NOMO-1 treated with DMSO at 0.1 percent for 48 hours (cell line): Measurements from ENCODE around the gene ADISSP.

Experiments
- DNase-seq: peaks from one replicate; lab custom pipeline; 2025; ENCODE audit not compliant: unreplicated experiment; lab: John Stamatoyannopoulos, UW

The ADISSP gene

GRCh38 chr20:3739054-3739925 is 28.3 kb downstream of the ADISSP start:
- no peak for DNase-seq

GRCh38 chr20:3738111-3739053 is 29.2 kb downstream of the ADISSP start:
- no peak for DNase-seq

GRCh38 chr20:3735768-3736167 is 31.8 kb downstream of the ADISSP start:
- no peak for DNase-seq

DNA sequence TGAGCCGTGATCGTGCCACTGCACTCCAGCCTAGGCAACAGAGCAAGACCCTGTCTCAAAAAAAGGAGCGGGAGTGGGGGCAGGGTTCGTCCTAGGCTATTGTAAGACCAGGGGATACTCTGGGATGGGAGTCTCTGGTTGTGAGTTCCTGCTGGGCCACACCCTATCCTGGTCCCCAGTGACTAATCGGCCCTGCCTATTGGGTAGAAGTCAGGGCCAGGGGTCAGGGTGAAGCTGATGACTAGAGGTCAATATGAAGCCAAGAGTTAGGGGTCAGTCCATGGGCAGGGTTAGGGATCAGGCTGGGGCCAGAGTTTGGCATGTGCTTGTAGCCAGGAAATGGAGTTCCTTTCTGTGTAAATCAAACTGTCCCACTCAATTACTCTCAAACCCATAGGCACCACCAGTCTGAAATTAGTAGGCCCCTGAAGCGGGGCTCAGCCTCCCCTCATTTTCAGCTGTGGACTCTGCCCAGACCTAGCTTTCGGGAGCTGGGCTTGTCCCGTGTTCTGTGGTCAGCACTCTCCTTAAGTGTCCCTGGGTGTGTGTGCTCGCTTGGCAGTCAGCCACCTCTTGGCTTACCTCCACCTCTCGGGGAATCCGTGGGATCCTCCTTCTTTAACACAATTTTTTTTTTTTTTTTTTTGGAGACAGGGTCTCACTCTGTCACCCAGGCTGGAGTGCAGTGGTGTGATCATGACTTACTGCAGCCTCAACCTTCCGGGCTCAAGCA is 33.3 kb downstream of the ADISSP start:
- DNase-seq = no peak

GRCh38 chr20:3733119-3733995 is 34.2 kb downstream of the ADISSP start:
- DNase-seq = no peak

- DNase-seq = no peak
These were observed 35.0 kb downstream of the ADISSP start, which contains the start of gene HSPA12B for GRCh38 chr20:3732327-3733118. Gene HSPA12B (plus strand): TSS chr20:3732685. CDS start chr20:3738675, 5,990 bp downstream.

DNA sequence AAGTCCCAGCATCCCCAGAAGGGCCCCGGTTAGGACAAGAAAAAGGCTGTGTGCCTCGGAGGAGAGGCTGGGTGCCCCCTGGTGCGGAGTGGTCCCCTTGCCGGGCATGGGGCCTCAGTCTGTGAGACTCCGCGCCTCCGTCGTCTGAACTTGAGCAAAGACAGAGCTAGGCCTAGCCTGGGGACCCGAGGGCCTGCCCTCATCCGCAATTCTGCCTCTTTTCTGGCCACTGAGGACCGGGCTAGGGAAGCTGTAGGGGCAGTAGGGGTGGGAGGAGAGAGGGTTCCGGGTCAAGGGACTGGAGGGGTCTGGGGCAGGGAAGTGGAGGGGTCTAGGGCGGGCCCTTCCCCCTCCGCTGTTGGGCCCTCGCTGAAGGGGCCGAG is 35.6 kb downstream of the ADISSP start:
- no peak for DNase-seq

DNA sequence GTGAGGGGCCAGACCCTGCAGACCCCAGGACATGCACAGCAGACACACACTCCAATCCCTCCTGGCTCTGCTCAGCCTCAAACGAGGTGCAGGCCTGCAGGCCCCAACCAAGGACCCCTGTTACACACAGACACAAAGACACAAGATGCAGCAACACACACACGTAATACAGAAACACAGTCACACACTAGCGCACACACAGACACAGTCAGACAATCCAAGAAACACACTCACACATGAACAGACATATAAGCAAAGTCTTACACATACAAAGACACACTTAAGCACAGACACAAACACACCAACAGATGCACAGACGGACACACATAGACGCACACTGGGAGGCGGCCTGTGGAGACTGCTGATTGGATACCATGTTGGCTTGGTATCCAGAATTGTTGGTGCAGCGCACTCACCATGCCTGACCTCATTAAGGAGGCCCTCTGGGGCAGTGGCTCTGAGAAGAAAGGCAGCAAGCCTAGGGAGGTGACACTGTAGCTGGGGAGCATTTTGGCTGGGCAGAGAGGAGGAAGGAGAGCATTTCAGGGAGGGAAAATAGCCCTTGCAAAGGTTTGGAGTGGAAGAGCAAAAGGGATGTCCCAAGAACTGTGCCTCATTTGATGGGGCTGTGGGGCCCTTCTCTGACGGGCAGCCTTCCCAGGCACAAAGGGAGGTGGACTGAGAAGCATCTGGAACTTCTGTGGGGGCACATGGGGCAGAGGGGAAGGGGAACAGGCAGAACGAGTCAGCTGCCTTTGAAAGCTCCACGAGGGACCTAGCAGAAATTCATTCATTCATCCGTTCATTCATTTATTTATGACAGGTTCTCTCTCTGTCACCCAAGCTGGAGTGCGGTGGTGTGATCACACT is 36.5 kb downstream of the ADISSP start:
- DNase-seq = no peak

GRCh38 chr20:3729811-3730540 is 37.6 kb downstream of the ADISSP start:
- no peak for DNase-seq

DNA sequence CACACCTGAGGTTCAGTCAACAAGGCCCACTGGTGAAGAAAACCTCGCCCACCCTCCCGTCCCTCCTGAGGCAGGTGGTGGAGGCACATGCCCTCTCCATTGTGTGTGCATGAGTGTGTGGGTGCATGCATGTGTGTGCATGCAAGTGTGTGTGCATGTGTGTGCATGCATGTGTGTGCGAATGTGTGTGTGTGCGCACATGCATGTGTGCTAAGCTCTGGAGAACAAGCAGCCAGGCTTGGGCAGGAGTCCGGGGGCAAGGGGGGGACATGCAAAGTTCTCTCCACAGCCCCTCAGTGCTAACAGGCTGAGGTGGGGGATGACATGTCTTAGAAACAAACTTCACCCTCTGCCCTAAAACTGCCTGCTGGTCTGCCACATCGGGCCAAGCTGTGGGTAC is 38.2 kb downstream of the ADISSP start:
- DNase-seq = no peak

- no peak for DNase-seq
These were observed 38.7 kb downstream of the ADISSP start for GRCh38 chr20:3728876-3729275.

DNA sequence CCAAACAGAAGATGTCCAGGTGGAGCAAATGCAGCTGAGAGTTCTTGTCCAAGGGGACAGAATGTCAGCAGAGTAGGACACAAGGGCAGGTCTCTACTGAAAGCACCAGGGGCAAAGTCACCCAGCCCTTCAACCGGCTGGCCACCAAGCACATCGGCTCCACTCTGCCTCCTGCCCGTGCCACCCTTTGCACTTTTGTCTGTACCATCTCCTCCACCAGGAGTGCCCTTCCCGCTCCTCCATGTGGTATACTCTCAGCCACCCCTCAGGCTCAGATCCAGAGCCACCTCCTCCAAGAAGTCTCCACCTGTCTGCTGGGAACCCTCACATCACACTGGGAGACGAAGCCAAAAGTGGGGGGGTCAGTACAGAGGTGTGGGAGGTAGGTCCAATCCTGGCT is 39.2 kb downstream of the ADISSP start:
- DNase-seq = no peak

- no peak for DNase-seq
These were observed 40.0 kb downstream of the ADISSP start for GRCh38 chr20:3727401-3728021.

DNA sequence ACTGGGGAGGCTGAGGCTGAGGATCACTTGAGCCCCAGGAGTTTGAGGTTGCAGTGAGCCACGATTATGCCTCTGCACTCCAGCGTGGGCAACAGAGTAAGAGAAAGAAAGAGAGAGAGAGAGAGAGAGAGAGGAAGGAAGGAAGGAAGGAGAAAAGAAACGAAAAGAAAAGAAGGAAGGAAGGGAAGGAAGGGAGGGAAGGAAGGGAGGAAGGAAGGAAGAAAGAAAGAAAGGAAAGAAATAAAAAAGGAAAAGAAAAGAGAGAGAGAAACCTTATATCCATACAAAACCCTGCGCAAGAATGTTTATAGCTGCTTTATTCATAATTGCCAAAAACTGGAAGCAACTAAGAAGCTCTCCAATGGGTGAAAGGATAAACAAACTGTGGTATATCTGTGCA is 43.2 kb downstream of the ADISSP start:
- no peak for DNase-seq

DNA sequence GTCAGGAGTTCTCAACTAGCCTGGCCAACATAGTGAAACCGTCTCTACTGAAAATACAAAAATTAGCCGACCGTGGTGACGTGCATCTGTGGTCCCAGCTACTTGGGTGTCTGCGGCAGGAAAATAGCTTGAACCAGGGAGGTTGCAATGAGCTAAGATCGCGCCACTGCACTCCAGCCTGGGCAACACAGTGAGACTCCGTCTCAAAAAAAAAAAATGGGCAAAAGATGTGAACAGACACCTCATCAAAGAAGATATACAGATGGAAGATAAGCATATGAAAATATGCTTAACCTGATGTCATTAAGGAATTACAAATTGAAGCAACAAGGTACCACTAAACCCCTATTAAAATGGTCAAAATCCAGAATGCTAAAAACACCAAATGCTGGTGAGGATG is 44.3 kb downstream of the ADISSP start:
- no peak for DNase-seq

DNA sequence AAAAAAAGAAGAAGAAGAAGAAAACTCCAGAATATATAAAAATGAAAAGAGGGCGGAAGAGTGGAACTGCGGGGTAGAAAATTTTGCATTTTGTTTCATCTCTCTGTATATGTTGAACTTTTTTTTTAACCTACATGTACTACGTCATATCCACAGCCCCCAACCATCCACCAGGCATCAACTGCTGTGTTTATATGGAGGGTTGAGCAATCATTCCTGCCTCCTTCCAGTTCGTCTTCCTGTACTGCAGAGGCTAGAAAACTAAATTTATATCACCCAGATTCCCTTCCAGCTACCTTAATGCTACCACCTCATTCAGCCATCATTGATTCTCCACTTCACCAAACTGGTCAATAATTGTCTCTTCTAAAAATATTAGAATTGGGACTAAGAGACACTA is 45.6 kb downstream of the ADISSP start:
- DNase-seq = no peak

DNA sequence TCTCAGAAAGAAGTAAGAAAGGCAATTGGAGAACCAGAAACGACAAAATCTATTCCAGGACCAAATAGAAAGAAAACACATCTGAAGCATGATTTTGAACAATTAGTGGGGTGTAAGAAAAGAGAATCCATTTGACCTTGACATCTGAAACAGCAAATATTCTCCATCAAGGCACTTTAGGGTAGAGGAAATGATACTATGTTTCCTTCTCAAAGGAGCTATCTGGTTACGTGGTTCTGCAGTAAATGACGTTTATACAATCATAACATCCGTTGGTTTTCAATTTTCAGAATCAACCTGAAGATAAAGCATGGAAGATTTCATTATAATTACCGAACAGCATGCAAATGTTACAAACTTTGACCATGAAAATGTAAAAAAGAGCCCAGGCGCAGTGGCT is 46.9 kb downstream of the ADISSP start:
- no peak for DNase-seq
